Upper lobe of right lung (tissue), 1 donor: ENCODE data around the gene SEC24A. TPM values are rescaled to one million over a fixed set of nuclear protein-coding genes. Genes with fewer than 3 reads are reported as not detected.

Source experiments
- ATAC-seq: fragments of 200-7000 bp; cut with Tn5 transposase; one replicate; pipeline ENCODE4 v1.9.1; 2020; ENCODE audit warnings: mild to moderate bottlenecking, moderate library complexity
- DNase-seq: peaks from one replicate; pipeline ENCODE4 v3.0.0-alpha.2; 2020
- H3K27ac ChIP-seq: fragments of 200-600 bp; one replicate; pipeline ENCODE4 v1.8.0; 2022
- H3K27me3 ChIP-seq: fragments of 200-600 bp; one replicate; pipeline ENCODE4 v1.8.0; 2022; ENCODE audit warnings: mild to moderate bottlenecking
- H3K36me3 ChIP-seq: fragments of 200-600 bp; one replicate; pipeline ENCODE4 v1.8.0; 2022
- H3K4me1 ChIP-seq: fragments of 200-600 bp; one replicate; pipeline ENCODE4 v1.8.0; 2022
- H3K4me3 ChIP-seq: fragments of 200-600 bp; one replicate; pipeline ENCODE4 v1.8.0; 2022; ENCODE audit warnings: mild to moderate bottlenecking
- H3K9me3 ChIP-seq: fragments of 200-600 bp; one replicate; pipeline ENCODE4 v1.8.0; 2022
- intact Hi-C: fragments of 100-400 bp; cut with DNase I; formaldehyde crosslinking; loops from one replicate; pipeline ENCODE4 v1.11.0; 2022
- total RNA-seq: library from RNA; stranded (reverse); fragmentation: NEBNext Ultra II Directional; extraction: Animal tissue kit (Norgen Biotek cat#: 25700); gene quantifications from one replicate; pipeline ENCODE4 v1.2.1, GENCODE V29; 2021
- TF ChIP-seq, protein P1 (sequence below): fragments of 200-600 bp; IDR thresholded peaks from one replicate; pipeline ENCODE4 v1.8.0; 2022; ENCODE audit warnings: antibody characterized with exemption
- donor health status: DM: no; HTN: yes; CAD: no; lungs with severe emphysema.

The SEC24A gene
- total RNA-seq, 1 donor from 2014 or later = 21.7 TPM

- no peaks in the 10 kb centered on the region for H3K4me1 ChIP-seq
- no peaks in the 10 kb centered on the region for H3K27me3 ChIP-seq
- intact Hi-C loops = no loop called here
- TF ChIP-seq, protein P1, sequence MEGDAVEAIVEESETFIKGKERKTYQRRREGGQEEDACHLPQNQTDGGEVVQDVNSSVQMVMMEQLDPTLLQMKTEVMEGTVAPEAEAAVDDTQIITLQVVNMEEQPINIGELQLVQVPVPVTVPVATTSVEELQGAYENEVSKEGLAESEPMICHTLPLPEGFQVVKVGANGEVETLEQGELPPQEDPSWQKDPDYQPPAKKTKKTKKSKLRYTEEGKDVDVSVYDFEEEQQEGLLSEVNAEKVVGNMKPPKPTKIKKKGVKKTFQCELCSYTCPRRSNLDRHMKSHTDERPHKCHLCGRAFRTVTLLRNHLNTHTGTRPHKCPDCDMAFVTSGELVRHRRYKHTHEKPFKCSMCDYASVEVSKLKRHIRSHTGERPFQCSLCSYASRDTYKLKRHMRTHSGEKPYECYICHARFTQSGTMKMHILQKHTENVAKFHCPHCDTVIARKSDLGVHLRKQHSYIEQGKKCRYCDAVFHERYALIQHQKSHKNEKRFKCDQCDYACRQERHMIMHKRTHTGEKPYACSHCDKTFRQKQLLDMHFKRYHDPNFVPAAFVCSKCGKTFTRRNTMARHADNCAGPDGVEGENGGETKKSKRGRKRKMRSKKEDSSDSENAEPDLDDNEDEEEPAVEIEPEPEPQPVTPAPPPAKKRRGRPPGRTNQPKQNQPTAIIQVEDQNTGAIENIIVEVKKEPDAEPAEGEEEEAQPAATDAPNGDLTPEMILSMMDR = no peak
- no peak for DNase-seq
- H3K36me3 ChIP-seq = peaks cover 90% of the 10 kb centered on the region
- no peak overlapping the region for H3K4me3 ChIP-seq
- no peak for ATAC-seq
- H3K9me3 ChIP-seq = no peaks in the 10 kb centered on the region
- H3K27ac ChIP-seq = no peak overlapping the region
These were observed 40.0 kb upstream of the SEC24A start for GRCh38 chr5:134608555-134608954.

- peaks cover 90% of the 10 kb centered on the region for H3K36me3 ChIP-seq
- H3K4me3 ChIP-seq = no peak overlapping the region
These were observed 39.2 kb upstream of the SEC24A start for GRCh38 chr5:134609232-134609851.

GRCh38 chr5:134610725-134611124 is 37.9 kb upstream of the SEC24A start:
- DNase-seq = no peak
- Histone ChIP-seq H3K27me3 (no peaks in the 10 kb centered on the region), H3K9me3 (no peaks in the 10 kb centered on the region), H3K4me3 (no peak overlapping the region), H3K36me3 (peaks cover 87% of the 10 kb centered on the region), H3K4me1 (no peaks in the 10 kb centered on the region), H3K27ac (no peak overlapping the region)
- no peak for ATAC-seq
- TF ChIP-seq, protein P1 = no peak
- intact Hi-C loops = no loop called here

More at GRCh38 chr5:134609232-134609851, 39.2 kb upstream of the SEC24A start:
- Histone ChIP-seq H3K27ac (no peak overlapping the region), H3K9me3 (no peaks in the 10 kb centered on the region), H3K4me1 (no peaks in the 10 kb centered on the region), H3K27me3 (no peaks in the 10 kb centered on the region)
- TF ChIP-seq, protein P1 = no peak
- no peak for ATAC-seq
- DNase-seq = no peak
- intact Hi-C loops = no loop called here

DNA sequence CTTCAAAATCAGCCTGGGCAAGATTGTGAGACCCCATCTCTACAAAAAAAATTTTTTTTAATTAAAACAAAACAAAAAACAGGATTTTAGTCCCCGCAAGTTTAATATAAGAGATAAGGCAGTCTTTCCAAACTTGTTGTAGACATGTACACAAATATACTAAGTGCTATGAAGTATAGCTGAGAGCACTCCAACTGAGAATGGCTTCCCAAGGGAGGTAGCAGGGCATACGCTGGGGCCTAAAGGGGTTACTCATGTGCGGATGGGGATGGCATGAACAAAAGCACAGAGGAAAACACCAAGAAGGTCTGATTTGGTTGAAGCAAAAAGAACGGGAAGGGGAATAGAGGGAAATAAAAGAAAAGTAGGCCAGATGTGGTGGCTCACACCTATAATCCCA is 37.1 kb upstream of the SEC24A start:
- Histone ChIP-seq H3K9me3 (no peaks in the 10 kb centered on the region), H3K4me3 (no peak overlapping the region), H3K27me3 (no peaks in the 10 kb centered on the region), H3K36me3 (peaks cover 87% of the 10 kb centered on the region), H3K27ac (no peak overlapping the region), H3K4me1 (no peaks in the 10 kb centered on the region)
- no peak for DNase-seq
- TF ChIP-seq, protein P1 = no peak
- ATAC-seq = no peak
- intact Hi-C loops = no loop called here

GRCh38 chr5:134614450-134615085 is 34.0 kb upstream of the SEC24A start:
- TF ChIP-seq, protein P1 = no peak
- intact Hi-C loops = no loop called here
- DNase-seq (no peak), ATAC-seq (no peak)
- Histone ChIP-seq H3K27ac (no peak overlapping the region), H3K4me1 (no peaks in the 10 kb centered on the region), H3K36me3 (peaks cover 87% of the 10 kb centered on the region), H3K4me3 (no peak overlapping the region), H3K27me3 (no peaks in the 10 kb centered on the region), H3K9me3 (no peaks in the 10 kb centered on the region)
